Measurements from ENCODE around the gene HIPK3.

DNA sequence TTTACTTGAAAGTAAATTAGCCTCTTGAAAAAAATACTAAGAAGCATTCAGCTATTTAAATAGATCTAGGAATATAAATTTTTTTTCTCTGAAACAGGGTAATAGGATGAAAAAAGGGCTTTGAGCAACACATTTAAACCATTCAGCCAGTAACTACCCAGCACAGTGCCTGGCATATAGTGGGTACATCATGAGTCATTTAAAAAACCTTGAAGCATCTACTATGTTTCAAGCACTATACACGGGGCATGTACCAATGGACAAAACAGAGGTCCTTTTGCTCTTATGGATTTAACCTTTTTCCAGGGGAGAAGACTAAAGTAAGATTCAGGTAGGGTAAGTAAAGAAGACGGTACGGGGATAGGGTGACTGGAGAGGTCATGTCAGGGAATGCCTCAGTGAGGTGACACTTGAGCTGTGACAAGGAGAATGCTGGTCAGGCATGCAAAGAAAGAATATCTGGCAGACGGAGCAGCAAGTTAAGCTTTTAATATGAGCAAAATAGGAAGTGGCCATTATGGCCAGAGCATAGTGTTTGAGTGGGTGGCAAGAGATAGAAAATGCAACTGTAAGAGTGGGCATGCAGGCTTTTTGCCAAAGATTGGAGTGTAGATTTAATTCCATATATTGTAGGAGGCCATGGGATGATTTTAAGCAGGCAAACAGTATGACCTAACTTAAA lies 101.1 kb downstream of the HIPK3 start:
- TF ChIP-seq SMAD1 (IDR thresholded peaks at IDR 0.05; ENCODE audit: low read depth, low read length, partially characterized antibody) (no peak), SPI1 (IDR thresholded peaks at IDR 0.05; ENCODE audit: borderline replicate concordance, low read depth, low read length) (peak; percentile 59; the same call in 1 of the 2 replicates)
- TF ChIP-seq, protein P1, sequence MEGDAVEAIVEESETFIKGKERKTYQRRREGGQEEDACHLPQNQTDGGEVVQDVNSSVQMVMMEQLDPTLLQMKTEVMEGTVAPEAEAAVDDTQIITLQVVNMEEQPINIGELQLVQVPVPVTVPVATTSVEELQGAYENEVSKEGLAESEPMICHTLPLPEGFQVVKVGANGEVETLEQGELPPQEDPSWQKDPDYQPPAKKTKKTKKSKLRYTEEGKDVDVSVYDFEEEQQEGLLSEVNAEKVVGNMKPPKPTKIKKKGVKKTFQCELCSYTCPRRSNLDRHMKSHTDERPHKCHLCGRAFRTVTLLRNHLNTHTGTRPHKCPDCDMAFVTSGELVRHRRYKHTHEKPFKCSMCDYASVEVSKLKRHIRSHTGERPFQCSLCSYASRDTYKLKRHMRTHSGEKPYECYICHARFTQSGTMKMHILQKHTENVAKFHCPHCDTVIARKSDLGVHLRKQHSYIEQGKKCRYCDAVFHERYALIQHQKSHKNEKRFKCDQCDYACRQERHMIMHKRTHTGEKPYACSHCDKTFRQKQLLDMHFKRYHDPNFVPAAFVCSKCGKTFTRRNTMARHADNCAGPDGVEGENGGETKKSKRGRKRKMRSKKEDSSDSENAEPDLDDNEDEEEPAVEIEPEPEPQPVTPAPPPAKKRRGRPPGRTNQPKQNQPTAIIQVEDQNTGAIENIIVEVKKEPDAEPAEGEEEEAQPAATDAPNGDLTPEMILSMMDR (IDR thresholded peaks at IDR 0.05 in 2 of 3, conservative IDR thresholded peaks at IDR 0.05 in 1 of 3; ENCODE audit: insufficient read depth in 2 of 3, low read depth in 1 of 3, low read length in 3 of 3): no peak
